SJCRH30 (cell line): ENCODE data around the gene KRTAP4-11. TPM values are rescaled to one million over a fixed set of nuclear protein-coding genes. Genes with fewer than 3 reads are reported as not detected.
"Not testable (repeated sequence)": the region's sequence is repeated elsewhere in the genome, so short reads cannot be mapped to it uniquely, and the experiment has no call there.

Source experiments
- DNase-seq, 2 experiments: peaks; one replicate each; pipeline ENCODE4 v3.0.0-alpha.2; 2015 to 2020
- H3K27ac ChIP-seq: fragments of 250-450 bp; sonication (Bioruptor Pico); 2 replicates; pipeline ENCODE4 v1.5.1; 2020; ENCODE audit warnings: mild to moderate bottlenecking, moderate library complexity
- H3K27me3 ChIP-seq: fragments of 250-450 bp; sonication (Bioruptor Pico); 2 replicates; pipeline ENCODE4 v1.5.1; 2020; ENCODE audit warnings: mild to moderate bottlenecking, moderate library complexity
- H3K36me3 ChIP-seq: fragments of 250-450 bp; sonication (Bioruptor Pico); 2 replicates; pipeline ENCODE4 v1.5.1; 2020; ENCODE audit warnings: mild to moderate bottlenecking, moderate library complexity
- H3K4me1 ChIP-seq: fragments of 250-450 bp; sonication (Bioruptor Pico); 2 replicates; pipeline ENCODE4 v1.5.1; 2020; ENCODE audit warnings: mild to moderate bottlenecking, moderate library complexity
- H3K4me3 ChIP-seq: fragments of 250-450 bp; sonication (Bioruptor Pico); 2 replicates; pipeline ENCODE4 v1.5.1; 2020; ENCODE audit warnings: mild to moderate bottlenecking, moderate library complexity
- H3K9me3 ChIP-seq: fragments of 250-450 bp; sonication (Bioruptor Pico); replicated peaks from 2 replicates; pipeline ENCODE4 v1.5.1; 2020; ENCODE audit warnings: mild to moderate bottlenecking, moderate library complexity
- total RNA-seq: library from RNA; depleted of rRNA; stranded (reverse); fragments of >200 nt; shearing (Covaris generic); gene quantifications from 2 replicates; pipeline ENCODE4 v1.2.3, GENCODE V29; 2014; rRNA removed

KRTAP4-11 gene
- not detected in 2 replicates for total RNA-seq

DNA sequence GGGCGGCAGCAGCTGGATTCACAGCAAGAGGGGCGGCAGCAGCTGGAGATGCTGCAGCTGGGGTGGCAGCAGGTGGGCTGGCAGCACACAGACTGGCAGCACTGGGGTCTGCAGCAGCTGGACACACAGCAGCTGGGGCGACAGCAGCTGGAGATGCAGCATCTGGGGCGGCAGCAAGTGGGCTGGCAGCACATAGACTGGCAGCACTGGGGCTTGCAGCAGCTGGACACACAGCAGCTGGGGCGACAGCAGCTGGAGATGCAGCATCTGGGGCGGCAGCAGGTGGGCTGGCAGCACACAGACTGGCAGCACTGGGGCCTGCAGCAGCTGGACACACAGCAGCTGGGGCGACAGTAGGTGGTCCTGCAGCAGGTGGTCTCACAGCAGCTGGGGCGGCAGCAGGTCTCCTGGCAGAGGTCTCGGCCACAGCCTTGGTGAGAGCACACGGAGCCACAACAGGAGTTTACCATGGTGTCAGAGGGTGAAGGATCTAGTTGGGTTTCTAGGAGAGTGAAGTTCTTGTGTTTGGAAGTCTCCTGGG is at the start of gene KRTAP4-11:
Gene KRTAP4-11 (minus strand): TSS at position 528 of the 541 bp plus-strand sequence. CDS start 58 bp downstream, at position 470.
- not testable (repeated sequence) for H3K27me3 ChIP-seq, H3K4me3 ChIP-seq, H3K36me3 ChIP-seq, H3K9me3 ChIP-seq, H3K4me1 ChIP-seq, H3K27ac ChIP-seq
- DNase-seq: peak; percentile 42 to 50

GRCh38 chr17:41167561-41167960 is 49.4 kb upstream of the KRTAP4-11 start:
- no peaks in the 10 kb centered on the region for H3K36me3 ChIP-seq
- DNase-seq: peak; percentile 70 to 71
- no peaks in the 10 kb centered on the region for H3K9me3 ChIP-seq
- no peak overlapping the region for H3K4me3 ChIP-seq
- H3K4me1 ChIP-seq: no peaks in the 10 kb centered on the region
- H3K27ac ChIP-seq: no peak overlapping the region
- H3K27me3 ChIP-seq: no peaks in the 10 kb centered on the region

GRCh38 chr17:41163828-41164227 is 45.7 kb upstream of the KRTAP4-11 start:
- H3K27ac ChIP-seq: no peak overlapping the region
- no peak overlapping the region for H3K4me3 ChIP-seq
- H3K36me3 ChIP-seq: no peaks in the 10 kb centered on the region
- no peak for DNase-seq
- H3K9me3 ChIP-seq: no peaks in the 10 kb centered on the region
- H3K27me3 ChIP-seq: no peaks in the 10 kb centered on the region
- H3K4me1 ChIP-seq: no peaks in the 10 kb centered on the region

DNA sequence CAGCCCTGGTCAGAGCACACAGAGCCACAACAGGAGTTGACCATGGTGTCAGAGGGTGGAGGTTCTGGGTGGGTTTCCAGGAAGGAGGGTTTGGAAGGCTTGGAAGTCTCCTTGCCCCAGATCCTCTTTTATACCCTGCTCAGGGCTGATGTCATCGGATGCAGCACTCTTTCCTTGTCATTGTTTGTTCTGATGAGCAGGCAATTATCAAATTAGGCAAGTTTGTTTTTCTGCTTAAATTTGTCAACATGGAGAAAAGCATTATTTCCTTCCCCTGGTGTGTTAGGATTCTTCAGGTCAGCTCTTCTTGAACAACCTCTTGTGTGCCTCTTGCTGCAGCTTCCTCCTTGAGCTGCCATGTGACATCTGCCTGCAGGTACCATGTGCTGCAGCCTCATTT is 42.5 kb upstream of the KRTAP4-11 start, which contains the start of gene KRTAP4-4:
Gene KRTAP4-4 (minus strand): TSS at position 101 of the 400 bp plus-strand sequence. CDS start 57 bp downstream, at position 44.
- H3K27me3 ChIP-seq: no peaks in the 10 kb centered on the region
- no peak within 1 kb of the TSS for H3K27ac ChIP-seq
- H3K4me3 ChIP-seq: no peak within 1 kb of the TSS
- no peaks in the 10 kb centered on the region for H3K36me3 ChIP-seq
- H3K4me1 ChIP-seq: no peaks in the 10 kb centered on the region
- DNase-seq: no peak
- no peaks in the 10 kb centered on the region for H3K9me3 ChIP-seq

- H3K4me3 ChIP-seq, H3K4me1 ChIP-seq, H3K9me3 ChIP-seq, H3K36me3 ChIP-seq, H3K27me3 ChIP-seq, H3K27ac ChIP-seq: not testable (repeated sequence)
- DNase-seq: peak in 1 of 2 experiments; percentile 32
Observed at GRCh38 chr17:41160190-41160589, 42.0 kb upstream of the KRTAP4-11 start.

GRCh38 chr17:41153856-41154255 is 35.7 kb upstream of the KRTAP4-11 start:
- no peak overlapping the region for H3K27ac ChIP-seq
- no peak overlapping the region for H3K4me3 ChIP-seq
- no peaks in the 10 kb centered on the region for H3K27me3 ChIP-seq

GRCh38 chr17:41151525-41151924 is 33.4 kb upstream of the KRTAP4-11 start:
- no peaks in the 10 kb centered on the region for H3K27me3 ChIP-seq
- H3K36me3 ChIP-seq: no peaks in the 10 kb centered on the region
- DNase-seq: no peak
- no peaks in the 10 kb centered on the region for H3K4me1 ChIP-seq
- no peaks in the 10 kb centered on the region for H3K9me3 ChIP-seq
- no peak overlapping the region for H3K4me3 ChIP-seq
- no peak overlapping the region for H3K27ac ChIP-seq

More at GRCh38 chr17:41153856-41154255, 35.7 kb upstream of the KRTAP4-11 start:
- Histone ChIP-seq H3K4me1 (no peaks in the 10 kb centered on the region), H3K9me3 (no peaks in the 10 kb centered on the region), H3K36me3 (no peaks in the 10 kb centered on the region)
- DNase-seq: no peak

- Histone ChIP-seq H3K9me3 (no peaks in the 10 kb centered on the region), H3K36me3 (no peaks in the 10 kb centered on the region), H3K27me3 (no peaks in the 10 kb centered on the region), H3K27ac (no peak overlapping the region), H3K4me3 (no peak overlapping the region), H3K4me1 (no peaks in the 10 kb centered on the region)
- no peak for DNase-seq
Observed at GRCh38 chr17:41150026-41150425, 31.9 kb upstream of the KRTAP4-11 start.

DNA sequence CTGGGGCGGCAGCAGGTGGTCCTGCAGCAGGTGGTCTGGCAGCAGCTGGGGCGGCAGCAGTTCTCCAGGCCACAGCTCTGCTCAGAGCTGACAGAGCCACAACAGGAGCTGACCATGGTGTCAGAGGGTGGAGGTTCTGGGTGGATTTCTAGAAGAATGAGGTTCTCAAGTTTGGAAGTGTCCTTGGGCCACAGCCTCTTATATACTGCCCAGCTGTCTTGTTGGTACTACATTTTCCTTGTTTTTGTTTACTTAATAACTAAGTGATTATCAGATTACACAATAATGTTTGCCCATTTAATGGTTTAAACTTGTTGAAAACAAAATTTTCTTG is 31.4 kb upstream of the KRTAP4-11 start, which contains the start of gene KRTAP4-5:
Gene KRTAP4-5 (minus strand): TSS at position 174 of the 334 bp plus-strand sequence. CDS start 58 bp downstream, at position 116.
- no peak within 1 kb of the TSS for H3K4me3 ChIP-seq
- no peaks in the 10 kb centered on the region for H3K4me1 ChIP-seq
- no peaks in the 10 kb centered on the region for H3K27me3 ChIP-seq
- no peaks in the 10 kb centered on the region for H3K36me3 ChIP-seq
- H3K27ac ChIP-seq: peak within 1 kb of the TSS; percentile 2; the same call in 1 of the 2 replicates
- no peaks in the 10 kb centered on the region for H3K9me3 ChIP-seq
- no peak for DNase-seq

GRCh38 chr17:41148971-41149651 is 30.9 kb upstream of the KRTAP4-11 start:
- DNase-seq: peak; percentile 57 to 59
- H3K4me3 ChIP-seq: not testable (repeated sequence)

DNA sequence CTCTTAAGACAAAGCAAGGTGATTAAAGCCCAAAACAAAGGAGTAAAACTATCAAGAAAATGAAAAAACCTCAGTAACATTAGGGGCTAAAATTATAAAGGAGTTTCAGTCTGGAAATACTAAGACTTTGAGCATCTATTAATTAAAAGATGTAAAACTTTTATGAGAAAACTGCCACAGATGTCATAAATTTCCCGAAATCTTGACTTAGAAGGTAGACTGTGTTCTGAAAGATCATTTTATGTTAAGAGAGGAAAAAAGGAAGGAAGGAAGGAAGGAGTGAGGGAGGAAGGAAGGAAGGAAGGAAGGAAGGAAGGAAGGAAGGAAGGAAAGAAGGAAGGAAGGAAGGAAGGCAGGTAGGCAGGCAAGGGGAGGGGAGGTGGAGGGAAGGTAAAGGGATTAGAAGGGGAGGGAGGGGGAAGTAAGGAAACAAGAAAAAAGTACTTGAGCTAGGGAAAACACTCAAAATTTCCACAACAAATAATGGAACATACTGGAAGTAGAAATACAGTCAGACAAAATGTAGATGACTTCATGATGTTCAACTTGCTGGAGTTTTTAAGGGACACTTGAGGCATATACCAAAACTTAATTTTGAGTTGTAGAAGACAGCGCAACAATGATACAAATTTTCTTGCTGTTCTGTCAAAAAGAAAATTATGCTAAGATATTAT is 29.5 kb upstream of the KRTAP4-11 start:
- Histone ChIP-seq H3K27me3 (no peaks in the 10 kb centered on the region), H3K4me1 (no peaks in the 10 kb centered on the region), H3K4me3 (no peak overlapping the region), H3K27ac (no peak overlapping the region), H3K36me3 (no peaks in the 10 kb centered on the region), H3K9me3 (peaks cover 5% of the 10 kb centered on the region; the same call in 1 of the 2 replicates)
- no peak for DNase-seq

More at GRCh38 chr17:41148971-41149651, 30.9 kb upstream of the KRTAP4-11 start:
- H3K27me3 ChIP-seq, H3K9me3 ChIP-seq, H3K36me3 ChIP-seq, H3K4me1 ChIP-seq: not testable (repeated sequence)
- H3K27ac ChIP-seq: peak overlapping the region; percentile 2; the same call in 1 of the 2 replicates

GRCh38 chr17:41145261-41145660 is 27.1 kb upstream of the KRTAP4-11 start:
- no peak overlapping the region for H3K27ac ChIP-seq
- peaks cover 11% of the 10 kb centered on the region for H3K9me3 ChIP-seq
- H3K4me3 ChIP-seq: no peak overlapping the region
- no peaks in the 10 kb centered on the region for H3K27me3 ChIP-seq
- H3K36me3 ChIP-seq: no peaks in the 10 kb centered on the region
- H3K4me1 ChIP-seq: no peaks in the 10 kb centered on the region
- DNase-seq: no peak

- Histone ChIP-seq H3K9me3 (peaks cover 11% of the 10 kb centered on the region), H3K4me1 (no peaks in the 10 kb centered on the region), H3K4me3 (no peak overlapping the region), H3K27ac (no peak overlapping the region), H3K36me3 (no peaks in the 10 kb centered on the region), H3K27me3 (no peaks in the 10 kb centered on the region)
- DNase-seq: no peak
Observed at GRCh38 chr17:41144846-41145245, 26.7 kb upstream of the KRTAP4-11 start.

GRCh38 chr17:41141361-41141760 is 23.2 kb upstream of the KRTAP4-11 start:
- H3K27ac ChIP-seq: no peak overlapping the region
- H3K36me3 ChIP-seq: no peaks in the 10 kb centered on the region
- peaks cover 11% of the 10 kb centered on the region for H3K9me3 ChIP-seq
- no peak for DNase-seq
- no peak overlapping the region for H3K4me3 ChIP-seq
- no peaks in the 10 kb centered on the region for H3K4me1 ChIP-seq
- H3K27me3 ChIP-seq: no peaks in the 10 kb centered on the region
